H4 (cell line): ENCODE results near the gene SHH. TPM values are rescaled to one million over a fixed set of nuclear protein-coding genes. Genes with fewer than 3 reads are reported as not detected.

Experiments
- DNase-seq: peaks from one replicate; pipeline ENCODE4 v3.0.0-alpha.2; 2015; ENCODE audit warnings: low spot score
- total RNA-seq: library from RNA; depleted of rRNA; stranded (reverse); fragments of >200 nt; shearing (Covaris generic); gene quantifications from 2 replicates; pipeline ENCODE4 v1.2.3, GENCODE V29; 2014; rRNA removed

Gene SHH
- total RNA-seq, 1 experiment from 2014 or later, result not detected

DNA sequence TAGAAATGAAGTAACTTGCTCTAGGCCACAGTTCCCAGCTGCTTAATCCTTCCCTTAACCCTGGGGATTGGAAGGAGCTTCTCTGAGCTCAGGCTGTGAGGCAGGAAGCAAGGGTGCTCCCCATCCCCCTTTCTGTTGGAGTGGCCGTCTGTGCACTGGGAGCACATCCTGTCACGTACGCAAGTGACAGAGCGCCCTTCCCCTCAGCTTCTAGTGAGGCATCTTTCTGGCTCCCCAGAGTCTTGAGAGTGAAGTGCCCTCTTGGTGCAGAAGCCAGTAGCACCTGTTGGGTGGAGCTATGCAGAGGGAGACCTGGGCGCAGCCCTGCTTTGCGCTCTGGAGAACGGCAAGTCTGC, 47.8 kb downstream of the SHH start:
- DNase-seq, result no peak

- DNase-seq, result no peak
These were observed 48.4 kb downstream of the SHH start for GRCh38 chr7:155763691-155764437.

- DNase-seq, result no peak
These were observed 49.1 kb downstream of the SHH start for GRCh38 chr7:155763122-155763521.

DNA sequence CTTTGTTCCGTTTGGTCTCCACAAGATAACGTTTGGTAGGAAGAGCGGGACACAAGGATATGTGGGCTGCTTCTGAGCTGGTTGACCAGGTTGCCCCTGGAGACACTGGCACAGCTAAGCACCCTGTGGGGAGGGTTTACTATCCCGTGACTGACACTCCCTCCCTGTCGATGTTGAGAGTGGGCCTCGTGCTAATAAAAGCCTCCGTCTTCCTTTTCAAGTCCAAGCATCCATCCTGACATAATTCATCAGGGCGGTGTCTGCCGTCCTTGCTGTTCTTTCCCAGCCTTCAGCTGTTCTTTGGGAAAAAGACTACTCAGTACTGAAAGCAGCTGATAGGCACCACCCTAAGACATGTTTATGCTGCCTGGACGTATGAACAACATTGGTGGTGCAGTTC, 49.6 kb downstream of the SHH start:
- DNase-seq, result no peak

DNA sequence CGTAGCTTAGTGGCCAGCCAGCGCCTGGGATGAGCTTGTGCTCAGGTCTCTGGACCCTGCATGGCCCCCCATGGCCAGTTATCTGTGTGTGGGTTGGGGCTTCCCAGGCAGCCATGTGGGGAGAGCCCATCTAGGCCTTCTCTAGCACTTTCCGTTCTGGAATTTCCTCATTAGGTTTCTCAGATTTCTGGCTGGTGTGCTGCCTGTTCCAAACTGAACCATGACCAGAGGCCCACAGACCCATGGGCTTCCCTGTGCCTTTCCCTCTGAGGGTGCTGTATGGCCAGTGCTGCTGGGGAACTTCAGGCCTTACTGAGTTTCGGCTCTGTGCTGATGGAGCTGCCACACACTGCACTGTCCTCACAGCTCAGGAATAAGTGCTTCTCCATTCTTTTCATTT, 50.2 kb downstream of the SHH start:
- no peak for DNase-seq

DNA sequence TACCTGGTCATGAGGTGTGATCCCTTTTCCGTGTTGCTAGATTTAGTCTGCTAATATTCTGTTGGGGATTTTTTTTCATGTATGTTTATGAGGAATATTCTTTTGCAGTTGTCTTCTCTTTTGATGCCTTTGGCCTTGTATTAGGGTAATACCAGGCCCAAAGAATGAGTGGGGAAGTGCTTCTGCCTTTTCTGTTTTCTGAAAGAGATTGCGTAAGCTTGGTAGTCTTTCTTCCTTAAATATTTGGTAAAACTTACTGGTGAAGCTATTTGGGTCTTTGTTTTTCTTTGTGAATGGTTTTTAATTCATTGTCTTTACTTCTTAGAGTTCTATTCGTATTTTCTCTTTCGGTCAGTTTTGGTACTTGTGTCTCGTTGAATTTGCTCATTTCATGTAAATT, 51.1 kb downstream of the SHH start:
- no peak for DNase-seq

- DNase-seq, result no peak
These were observed 52.4 kb downstream of the SHH start for GRCh38 chr7:155759740-155760430.

DNA sequence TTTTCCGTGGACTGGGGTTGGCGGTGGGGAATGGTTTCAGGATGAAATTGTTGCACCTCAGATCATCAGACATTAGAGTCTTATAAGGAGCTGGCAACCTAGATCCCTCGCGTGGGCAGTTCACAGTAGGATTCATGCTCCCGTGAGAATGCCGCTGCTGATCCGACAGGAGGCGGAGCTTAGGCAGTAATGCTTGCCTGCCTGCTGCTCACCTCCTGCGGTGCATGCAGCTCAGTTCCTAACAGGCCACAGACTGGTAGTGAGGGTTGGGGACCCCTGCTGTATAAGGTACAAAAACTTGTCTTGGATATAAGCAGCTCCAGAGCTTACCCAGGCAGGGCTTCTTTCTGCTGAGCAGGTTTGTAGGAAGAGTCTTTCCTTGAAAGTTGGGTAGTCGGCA, 53.9 kb downstream of the SHH start:
- DNase-seq, result no peak

- DNase-seq, result no peak
These were observed 55.9 kb downstream of the SHH start for GRCh38 chr7:155756322-155756721.

GRCh38 chr7:155755026-155755425, 57.2 kb downstream of the SHH start:
- DNase-seq, result no peak

DNA sequence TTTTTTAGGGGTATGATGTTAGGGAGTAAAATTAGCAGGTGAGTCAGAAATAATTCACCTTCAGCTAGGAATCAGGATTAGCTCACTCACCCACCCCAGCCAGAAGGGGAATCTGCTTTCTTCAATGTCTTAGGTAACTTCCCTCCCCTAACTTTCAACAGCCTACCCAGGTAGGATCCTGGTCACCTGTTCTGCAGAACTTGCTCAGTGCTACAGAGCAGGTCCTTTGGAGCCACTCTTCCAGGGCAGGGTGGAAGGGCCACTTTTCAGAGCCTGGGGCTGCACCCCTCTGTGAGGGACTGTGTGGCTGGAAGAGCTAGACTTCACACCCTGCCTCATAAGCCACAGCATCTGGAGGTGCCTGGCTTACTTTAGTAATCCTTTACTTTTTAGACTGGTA, 58.1 kb downstream of the SHH start:
- no peak for DNase-seq

- no peak for DNase-seq
These were observed 58.8 kb downstream of the SHH start for GRCh38 chr7:155753446-155753965.

- DNase-seq, result no peak
These were observed 59.4 kb downstream of the SHH start for GRCh38 chr7:155752756-155753445.

DNA sequence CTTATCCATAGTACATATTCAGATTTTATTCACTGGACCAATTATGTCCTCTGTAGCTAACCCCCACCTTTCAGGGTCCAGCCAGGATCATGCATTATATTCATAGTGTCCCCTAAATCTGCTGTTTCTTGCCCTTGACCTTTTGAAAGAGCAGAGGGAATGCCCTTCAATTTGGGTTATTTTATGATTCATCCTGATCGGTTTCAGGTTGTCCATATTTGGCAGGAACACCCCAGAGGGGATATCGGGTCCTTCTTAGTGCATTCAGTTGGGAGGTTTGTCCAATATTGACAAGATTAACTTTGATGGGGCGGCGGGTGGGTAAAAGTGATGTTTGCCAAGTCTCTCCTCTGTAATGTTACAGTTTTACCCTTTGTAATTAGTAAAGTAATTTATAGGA, 60.9 kb downstream of the SHH start:
- no peak for DNase-seq

DNA sequence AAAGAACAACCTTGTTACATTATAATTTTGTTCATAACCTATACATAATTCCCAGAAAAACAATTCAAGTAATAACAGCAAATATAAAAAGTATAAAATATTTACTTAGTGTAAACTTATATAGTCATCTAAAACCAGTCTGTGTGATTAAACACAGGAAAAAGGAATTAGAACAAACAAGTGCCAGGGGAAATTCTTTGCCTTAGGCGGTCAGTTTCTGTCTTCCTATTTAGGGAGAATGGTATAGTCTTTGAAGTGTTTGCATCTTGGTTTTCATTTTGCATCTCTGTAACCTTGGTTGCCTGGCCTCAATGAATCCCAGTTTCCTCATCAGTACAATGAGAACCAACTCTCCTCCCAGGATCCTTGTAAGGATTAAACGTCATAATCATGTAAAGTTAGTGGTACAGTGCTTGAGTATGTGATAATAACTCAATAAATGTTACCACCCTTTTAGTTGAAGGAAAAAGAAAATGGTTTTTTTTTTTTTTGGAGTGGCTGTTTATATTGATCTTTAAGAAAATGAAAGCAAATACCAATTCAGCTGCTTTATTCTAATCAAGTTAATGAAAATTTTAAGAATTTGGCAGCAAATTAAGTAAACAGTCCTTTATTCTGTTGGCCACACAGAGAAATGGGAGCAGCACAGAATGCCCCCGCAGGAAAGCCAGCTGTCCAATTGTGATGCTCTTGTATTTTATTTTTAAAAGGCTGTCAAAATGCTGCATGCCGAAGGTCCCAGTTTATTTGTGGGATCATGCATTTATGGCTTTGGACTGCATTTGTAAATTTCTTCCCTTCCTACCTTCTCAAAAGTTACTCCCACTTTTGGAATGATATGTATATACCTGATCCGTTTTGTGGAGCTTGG, 61.8 kb downstream of the SHH start:
- no peak for DNase-seq

Other genes with a start within 250 kb of the SHH start
- gene RBM33, start 167.8 kb downstream of the SHH start, total RNA-seq, result 6.8 and 10.6 TPM in 2 replicates